ENCODE measurements around the gene NTSR1.

The NTSR1 gene

DNA sequence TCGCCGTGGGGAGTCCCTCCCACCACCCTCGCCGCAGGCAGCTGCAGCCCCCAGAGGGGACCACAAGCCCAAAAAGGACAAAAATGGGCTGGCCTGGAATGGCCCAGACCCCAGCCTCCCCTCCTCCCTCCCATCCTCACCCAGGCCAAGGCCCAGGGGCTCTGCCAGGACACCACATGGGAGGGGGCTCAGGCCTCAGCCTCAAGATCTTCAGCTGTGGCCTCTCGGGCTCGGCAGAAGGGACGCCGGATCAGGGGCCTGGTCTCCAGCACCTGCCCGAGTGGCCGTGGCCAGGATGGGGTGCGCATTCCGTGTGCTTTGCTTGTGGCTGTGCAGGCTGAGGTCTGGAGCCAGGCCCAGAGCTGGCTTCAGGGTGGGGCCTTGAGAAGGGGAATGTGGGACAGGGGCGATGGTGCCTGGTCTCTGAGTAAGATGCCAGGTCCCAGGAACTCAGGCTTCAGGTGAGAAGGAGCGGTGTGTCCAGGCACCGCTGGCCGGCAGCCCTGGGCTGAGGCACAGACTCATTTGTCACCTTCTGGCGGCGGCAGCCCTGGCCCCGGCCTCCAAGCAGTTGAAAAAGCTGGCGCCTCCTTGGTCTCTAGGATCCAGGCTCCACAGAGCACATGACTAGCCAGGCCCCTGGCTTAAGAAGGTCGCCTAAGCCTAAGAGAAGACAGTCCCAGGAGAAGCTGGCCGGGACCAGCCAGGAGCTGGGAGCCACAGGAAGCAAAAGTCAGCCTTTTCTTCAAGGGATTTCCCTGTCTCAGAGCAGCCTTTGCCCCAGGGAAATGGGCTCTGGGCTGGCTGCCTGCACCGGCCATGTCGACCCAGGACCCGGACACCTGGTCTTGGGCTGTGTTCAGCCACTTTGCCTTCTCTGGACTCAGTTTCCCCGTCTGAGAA, 52.5 kb downstream of the NTSR1 start:
- no peak for DNase-seq

DNA sequence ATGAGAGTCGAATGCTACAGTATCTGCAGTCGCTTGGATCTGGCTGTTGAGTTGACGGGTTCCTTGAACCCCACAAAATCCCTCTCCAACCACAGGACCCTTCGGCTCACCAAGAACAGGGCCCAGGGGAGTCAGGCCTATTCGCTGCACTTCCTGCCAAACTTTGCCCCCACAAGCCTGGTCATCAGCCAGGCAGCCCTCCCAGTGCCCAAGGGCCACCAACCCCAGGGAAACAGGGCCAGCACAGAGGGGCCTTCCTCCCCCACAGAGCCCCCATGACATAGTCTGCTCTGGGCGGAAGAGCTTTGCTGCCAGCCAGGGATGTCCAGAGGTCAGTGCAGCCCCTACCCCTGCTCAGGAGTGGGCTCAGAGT, 53.1 kb downstream of the NTSR1 start:
- DNase-seq: no peak

DNA sequence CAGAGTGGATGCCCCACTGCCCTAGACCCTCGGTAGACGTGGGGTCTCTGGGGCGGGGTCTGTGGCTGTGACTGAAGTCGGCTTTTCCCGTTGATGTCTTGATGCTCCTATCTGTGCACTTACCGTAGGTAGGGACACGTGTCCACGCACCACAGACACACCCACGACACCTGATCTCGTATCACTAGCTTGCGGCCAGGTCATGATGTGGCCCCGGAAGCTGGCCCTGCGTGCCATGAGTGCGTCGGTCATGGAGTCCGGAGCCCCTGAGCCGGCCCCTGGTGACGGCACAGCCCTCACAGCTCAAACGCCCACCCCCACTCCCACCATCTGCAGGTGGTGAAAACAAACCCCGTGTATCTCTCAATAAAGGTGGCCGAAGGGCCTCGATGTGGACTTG, 53.7 kb downstream of the NTSR1 start:
- no peak for DNase-seq

DNA sequence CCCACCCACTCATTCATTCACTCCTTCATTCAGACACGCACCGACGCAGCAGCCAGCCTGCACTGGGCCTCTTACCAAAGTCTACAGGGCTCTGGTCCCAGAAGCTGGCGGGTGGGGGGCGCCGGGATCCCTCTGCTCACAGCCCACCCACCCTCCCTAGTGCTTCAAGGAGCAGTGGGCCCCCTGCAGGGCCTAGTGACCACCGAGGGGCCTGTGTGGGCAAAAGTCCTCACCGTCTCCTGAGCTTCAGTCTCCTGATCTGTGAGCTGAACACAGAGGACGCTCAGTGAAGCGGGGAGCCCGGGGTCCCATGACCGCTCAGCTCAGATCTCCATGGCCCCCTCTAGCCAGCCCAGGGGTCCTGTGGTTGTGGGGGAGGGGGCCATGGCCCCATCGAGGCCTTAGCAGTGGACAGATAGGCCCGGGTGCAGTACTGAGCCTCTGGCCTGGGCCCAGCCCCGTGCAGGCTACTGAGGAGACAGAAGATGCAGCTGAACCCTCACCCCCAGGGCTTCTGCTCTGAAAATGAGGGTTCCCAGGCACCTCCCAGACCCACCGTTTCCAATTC, 54.2 kb downstream of the NTSR1 start:
- DNase-seq: no peak

DNA sequence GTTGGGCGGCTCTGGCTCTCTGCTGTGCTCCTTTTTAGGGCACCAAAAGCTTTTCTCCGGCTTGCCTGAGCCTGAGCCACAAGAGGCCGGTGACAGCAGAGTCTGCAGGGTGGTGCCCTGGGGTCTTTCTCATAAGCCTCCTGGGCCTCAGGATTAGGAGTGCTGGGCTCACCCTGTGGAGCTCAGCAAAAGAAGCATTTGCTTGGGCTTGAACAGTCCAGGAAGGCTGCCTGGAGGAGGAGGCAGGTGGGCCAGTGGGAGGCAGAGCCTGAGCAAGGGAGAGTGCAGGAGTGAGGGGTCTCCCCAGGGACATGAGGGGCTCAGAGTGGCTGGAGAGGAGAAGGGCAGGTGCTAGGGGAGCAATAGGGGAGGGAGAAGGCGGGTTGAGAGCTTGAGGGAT, 54.8 kb downstream of the NTSR1 start:
- no peak for DNase-seq

DNA sequence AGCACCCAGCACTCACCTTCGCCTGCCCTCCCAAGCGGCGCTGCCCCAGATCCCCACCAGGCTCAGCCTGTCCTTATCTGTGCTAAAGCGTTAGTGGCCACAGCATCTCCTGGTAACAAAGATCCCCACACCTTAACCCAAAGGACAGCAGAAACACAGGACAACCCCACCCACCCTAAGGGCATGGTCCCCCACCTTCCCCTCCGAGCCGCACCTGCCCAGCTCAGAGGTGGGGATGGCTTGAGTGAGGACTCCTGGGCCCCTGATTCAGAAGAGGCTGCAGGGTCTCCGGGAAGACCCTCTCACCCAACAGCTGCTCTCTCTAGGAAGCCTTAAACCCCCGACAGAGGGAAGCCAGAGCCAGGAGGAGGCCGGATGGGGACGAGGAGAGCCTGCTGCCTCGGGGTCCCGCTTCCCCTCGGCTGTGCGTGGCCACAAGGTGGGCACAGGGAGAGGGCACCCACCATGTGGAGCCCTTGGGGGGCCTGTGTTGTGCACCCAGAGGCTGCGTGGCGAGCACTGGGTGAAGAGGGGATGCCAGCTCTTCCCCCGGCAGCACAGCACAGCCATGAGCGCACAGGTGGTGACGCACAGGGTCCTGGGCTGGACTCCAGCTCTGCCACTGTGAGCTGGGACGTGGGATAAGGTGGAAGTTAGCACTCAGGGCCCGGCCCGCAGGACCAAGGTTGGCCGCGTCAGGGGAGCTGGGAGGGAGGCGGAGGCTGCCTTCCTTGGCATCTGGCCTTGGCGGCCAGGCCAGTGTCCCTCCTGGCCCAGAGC, 55.7 kb downstream of the NTSR1 start:
- no peak for DNase-seq

DNA sequence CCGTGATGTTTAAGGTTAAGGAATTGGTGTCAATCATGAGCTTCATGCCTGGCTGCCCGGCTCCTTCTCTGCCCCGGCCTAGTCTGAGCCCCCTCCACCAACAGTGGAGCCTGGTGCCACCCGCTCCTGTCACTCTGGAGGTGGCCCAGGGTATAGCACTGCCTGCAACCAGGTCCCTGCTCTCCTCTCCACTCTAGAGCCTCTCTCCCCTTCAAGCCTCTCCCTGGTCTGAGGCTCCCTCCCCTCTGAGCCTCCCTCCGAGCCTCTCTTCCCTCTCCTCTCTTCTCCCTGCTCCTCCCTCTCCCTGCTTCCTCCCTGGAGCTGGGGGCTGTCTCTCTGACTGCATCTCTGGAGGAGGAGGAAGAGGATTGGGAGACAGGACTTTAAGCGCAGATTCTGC, 56.4 kb downstream of the NTSR1 start:
- DNase-seq: no peak

DNA sequence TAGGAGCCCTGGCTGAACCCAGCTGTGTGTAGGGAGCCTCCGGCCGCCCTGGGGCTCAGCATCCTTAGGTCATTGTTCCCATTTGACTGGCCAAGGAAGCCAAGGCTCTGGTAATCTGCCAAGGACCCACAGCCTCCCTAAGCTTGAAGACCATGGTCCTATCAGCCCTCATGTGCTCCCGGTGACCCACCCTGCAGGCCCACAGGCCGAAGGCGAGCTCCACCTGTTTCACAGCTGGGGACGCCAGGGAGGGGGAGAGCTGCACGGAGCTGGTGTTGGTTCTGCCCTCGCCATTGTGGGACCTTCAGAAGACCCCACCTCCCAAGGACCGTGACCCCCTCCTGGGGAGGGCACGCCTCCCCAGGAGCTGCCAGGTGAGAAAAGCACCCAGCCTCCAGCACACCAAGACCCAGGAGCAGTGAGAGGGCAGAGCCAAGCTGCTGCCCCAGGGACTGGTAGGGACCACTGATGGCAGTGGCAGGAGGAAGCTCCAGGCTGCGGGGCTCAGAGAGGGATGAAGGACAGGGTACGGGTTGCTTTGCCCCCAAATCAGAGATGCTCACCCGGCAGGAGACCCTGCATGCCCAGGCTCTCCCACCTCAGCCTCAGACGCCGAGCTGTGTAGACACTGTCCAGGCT, 56.9 kb downstream of the NTSR1 start:
- DNase-seq: no peak

DNA sequence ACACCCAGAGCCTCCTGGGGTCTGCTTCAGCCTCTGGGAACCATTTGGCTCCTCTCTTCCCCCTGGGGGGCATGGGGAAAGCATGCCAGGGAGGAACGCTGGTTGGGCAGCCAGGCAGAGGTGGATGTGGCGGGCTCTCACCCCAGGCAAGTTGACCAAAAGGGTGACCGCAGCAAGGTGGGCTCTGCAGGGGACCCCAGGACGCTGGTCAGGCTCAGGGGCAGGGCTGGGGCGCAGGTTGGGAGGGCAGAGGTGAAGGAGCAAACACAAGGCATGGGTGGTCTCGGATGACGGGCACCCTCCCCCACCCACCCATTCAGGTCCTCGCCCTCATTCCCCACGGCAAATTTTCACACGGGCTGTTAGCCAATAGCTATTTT, 57.4 kb downstream of the NTSR1 start:
- no peak for DNase-seq

DNA sequence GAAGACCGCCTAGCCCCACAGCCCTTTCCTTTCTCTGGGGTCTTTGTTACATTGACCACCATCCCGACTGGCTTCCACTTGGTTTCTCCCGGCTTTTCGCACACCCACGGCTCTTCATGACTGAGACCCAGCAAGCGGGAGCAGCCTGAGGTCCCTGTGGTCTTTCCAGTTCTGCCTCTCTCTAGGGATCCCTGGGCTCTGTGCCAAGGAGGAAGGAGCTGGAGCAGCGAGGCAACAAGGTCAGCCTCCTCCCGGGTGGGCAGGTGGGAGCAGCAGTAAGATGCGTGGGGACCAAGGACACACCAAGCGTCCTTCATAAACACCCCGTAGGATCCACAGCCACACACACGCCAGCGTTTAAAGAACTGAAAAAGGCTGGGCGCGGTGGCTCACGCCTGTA, 58.1 kb downstream of the NTSR1 start:
- peak in 1 of 2 experiments; percentile 28 for DNase-seq

DNA sequence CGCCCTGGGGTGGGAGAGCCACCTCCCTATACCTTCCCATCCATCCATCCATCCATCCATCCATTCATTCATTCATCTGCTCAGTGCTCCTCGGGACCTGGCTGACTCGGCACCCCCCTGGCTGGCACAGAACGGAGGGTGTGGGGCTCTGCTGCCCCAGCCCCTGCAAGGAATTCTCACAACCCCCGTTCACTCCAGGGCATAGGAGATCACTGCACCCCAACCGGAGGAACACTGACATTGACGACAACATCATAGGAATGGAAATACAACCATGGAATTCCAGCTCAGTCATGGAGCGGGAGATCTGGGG, 59.6 kb downstream of the NTSR1 start:
- no peak for DNase-seq

DNA sequence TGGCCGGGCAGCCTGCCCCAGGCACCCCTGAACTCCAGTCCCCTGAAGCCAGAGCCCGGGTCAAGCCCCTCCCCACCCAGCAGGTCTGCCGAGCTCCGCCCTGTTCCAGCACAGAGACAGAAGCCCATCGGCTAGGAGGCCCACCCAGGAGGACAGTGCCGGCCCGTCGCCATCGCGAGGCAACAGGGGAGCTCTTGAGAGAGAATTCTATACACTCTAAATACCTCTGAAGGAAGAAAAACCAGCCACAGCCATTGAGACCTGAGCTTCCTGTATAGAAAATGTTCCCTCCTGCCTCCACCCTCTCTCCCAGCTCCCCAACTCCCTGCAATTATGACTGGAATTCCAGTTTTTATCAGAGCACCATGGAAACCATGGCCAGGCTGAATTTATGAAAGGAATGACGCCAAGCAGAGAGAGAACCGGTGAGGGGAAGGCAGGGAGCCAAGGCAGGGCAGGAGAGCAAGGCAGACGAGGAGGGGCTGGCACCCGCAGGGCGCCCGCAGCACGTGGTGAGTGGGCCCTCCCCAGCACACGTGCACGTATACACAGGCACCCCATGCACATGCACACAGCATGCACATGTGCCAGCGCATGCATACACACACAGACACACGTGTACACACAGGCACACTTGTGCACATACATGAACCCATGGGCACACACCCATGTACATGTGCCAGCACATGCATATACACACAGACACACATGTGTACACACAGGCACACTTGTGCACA, 60.1 kb downstream of the NTSR1 start:
- no peak for DNase-seq

DNA sequence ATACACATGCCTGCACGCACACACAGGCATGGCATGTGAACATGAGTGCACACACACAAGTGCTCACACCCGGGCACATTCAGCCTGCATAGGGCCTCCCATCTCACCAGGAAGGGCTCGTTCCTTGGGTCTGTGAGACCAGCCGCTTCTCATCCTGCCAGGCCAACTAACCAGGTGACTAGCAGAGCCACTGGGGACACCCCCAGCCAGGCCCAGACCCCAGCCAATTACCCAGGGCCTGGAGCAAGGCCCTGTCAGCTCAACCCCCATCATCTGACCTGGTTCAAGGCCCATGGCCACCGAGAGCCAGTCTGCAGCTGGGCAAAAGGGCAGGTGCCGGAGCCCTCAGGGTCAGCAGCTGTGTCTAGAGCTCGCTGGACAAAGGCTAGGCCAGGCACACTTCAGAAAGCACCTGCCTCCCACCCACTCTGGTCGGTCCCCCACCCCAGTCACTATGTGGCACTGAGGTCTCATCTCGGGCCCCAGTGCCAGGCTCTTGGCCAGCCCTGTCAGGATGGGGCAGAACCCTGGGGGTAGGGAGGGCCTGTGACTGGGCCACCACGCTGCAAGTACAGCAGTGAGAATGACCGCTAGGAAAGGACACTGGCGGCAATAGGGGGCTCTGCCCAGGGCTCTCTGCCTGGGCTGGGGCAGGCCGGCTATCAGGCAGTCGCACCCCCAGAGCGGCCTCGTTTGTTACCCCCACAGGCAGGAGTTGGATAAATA, 60.9 kb downstream of the NTSR1 start:
- DNase-seq: no peak

DNA sequence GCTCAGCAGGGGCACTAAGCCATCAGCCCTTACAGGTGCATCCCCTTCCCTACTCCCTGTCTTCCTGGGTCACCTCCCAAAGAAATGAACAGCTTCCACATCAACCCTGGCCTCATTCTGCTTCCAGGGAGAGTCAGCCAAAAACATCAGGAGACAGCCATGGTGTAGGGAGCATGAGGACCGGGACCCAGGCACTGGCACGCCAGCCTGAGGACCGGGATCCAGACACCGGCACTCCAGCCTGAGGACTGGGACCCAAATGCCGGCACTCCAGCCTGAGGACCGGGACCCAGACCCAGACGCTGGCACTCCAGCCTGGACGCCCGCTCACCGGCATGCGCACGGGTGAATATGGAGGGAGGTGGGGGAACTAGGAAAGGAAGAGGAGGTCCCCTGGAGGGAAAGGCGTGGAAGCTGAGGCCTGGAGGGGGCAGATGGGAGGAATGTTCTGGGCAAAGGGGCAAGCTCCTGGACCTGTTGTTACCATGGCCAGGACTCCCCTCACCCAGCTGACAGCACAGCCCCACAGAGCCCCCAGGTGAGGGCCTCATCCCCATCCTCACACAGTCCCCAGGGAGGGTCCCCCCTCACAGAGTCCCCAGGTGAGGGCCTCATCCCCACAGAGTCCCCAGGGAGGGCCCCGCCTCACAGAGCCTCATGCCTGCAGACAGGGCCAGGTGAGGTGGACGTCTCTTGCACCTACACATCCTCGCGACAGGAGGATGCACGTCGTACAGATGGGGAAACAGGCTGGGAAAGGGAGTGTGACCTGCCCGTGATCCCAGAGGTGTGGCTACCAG, 61.7 kb downstream of the NTSR1 start:
- DNase-seq: no peak

DNA sequence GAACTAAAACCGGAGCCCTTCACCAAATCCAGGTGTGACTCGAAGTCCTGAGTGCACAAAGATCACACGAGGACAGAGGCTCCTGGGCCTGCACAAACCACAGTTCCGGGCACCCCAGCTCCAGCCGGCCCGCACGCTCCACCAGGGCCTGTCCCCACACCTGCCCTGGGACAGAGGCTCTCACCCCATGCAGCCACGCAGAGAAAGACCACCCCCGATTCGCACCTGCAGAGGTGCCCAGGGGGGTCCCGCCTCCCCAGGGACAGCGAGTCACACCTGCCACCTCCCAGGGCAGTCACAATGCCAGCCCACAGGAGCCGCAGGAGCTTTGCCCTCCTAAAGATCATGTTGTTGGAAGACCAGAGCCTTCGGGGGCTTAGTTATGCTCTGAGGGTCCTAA, 62.3 kb downstream of the NTSR1 start:
- DNase-seq: no peak

DNA sequence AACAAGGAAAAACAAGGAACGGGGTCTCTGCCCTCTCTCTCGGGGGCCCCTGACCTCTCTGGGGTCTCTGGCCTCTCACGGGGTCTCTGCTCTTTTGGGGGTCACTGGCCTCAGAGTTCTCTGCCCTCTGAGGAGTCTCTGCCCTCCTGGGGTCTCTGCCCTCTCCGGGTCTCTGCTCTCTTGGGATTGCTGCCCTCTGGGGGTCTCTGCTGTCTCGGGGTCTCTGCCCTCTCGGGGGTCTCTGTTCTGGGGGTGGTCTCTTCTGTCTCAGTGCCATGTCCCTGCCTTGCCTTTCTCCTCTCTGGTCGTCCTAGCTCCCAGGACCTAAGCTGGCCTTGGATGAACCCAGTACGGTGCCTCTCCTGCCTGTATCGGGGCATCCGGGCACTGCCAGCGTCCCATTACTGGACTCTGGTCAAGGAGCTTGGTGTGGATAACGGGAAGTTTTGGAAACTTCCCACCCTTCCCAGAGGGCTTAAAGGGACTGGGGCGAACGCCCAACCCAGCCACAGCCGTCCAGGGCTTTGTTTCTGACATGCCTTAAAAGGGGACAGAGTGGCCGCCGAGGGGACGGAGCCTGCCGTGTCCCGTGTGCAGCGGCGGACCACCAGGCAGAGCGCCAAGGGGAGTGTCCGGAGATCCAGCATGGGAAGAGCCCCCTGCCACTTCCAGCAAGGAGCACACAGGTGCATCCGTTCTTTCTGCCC, 62.9 kb downstream of the NTSR1 start:
- DNase-seq: no peak

DNA sequence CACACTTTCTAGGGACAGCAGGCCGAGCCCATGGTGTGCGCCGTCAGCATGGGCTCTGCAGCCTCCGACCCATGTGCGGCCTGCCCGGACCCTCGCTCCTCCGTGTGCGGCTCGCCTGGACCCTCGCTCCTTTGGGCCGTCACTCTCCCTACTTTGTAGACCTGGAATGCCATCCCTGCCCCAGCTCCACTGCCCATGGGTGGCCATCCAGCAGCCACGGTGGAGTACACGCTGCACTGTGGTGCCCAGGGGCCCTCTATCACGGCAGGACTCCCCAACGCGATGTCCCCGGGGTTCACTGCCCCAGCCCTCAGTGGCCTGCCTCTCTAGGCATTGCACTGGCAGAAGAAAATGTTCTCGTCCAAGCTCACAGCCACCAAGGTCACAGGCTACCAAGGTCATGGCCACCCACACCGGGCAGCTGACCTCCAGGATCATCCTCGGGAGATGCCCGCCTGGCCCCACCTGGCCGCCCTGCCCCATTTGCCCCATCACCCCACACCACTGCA, 63.5 kb downstream of the NTSR1 start:
- DNase-seq: no peak

DNA sequence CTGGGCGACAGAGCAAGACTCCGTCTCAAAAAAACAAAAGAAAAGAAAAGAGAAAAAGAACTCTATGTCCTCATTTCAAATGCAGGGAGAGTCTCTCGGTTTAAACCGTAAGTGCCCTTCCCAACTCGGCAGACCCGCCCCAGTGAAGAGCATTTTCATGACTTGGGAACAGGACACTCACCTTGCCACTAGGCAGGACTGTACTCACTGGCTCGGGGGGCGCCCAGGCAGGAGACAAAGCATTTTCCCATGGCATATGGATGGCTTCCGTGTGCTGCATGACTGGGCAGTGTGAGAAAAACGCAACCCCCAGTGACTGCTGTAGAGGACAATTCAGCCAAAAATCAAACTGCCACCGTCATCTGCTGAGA, 64.0 kb downstream of the NTSR1 start:
- no peak for DNase-seq

DNA sequence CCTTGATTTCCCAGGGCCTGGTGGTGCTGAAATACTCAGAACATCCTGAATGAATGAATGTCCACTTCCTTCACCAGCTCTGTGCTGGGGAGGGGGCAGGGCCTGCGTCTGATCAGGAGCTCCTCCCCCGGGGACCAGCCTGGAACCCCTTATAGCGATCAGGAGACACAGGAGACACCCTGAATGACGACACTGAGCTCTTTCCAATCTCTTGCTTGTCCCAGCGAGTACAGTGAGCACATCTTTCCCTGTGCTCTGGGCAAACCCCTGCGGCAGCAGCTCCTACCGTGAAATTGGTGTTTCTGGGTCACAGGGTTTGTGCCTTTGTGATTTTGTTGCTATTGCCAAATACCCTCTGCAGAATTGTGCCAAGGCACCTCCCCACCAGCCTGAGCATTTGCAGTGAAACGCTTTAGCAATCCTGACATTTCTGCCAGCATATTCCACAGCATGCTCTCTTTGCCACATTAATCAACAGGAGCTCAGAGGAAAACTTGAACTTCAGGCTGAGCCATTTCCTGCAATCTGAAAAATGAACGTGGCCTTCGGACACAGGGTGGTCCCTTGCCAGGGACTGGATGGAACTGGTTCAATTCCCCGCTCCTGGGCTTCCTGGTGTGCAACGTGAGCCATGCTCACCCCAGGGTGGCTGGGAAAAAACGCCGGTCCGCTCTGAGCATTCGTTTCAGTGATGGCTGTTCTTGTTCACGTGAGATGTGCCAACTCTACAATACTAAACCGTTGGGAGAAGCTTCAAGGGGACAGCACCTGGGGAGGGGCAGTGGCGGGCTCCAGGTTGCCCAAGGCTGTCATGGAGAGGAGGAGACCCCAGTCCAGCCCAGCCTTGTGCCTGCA, 64.6 kb downstream of the NTSR1 start:
- DNase-seq: no peak

Data from SHP77 (cell line).